NCI-H774 (cell line): ENCODE measurements around the gene TMEM120B.

ENCODE experiments used
- DNase-seq: peaks from one replicate; lab custom pipeline; 2025; lab: John Stamatoyannopoulos, UW

The TMEM120B gene

DNA sequence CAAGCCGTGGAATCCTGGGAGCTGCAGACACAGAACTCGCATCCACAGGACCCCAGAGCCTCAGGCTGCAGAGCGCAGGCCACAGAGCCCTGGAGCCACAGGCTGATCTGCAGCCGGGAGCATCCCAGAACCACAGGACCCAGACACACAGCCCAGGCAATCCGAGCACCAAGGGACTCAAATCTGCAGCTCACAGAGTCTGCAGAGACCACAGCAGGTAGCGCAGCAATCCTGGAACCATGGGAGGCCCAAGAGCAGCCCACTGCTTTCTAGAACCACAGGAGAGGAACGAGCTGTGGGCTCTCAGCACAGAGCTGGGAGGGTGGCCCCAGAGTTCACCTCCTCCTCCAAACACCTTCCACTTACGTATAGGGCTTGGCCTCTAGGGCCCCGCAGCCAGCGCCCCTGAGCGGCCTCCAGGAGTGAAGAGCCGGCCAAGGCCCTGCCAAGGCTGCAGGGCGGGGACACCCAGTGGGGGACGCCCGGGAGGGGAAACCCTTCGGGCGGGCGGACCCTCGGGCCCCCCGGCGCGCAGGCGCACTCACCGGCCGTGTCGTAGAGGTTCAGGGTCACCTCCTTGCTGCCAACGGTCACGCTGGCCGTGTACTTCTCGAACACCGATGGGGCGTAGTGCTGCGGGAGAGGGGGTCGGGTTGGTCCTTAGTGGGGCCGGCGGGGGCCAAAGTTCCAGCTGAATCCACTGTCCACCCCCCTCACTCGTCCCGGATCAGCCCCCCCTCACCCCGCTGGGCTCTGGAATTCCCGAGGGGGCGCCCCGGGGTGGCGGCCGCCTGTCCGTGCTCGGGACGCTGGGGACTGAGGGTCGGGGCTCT lies 80.3 kb downstream of the TMEM120B start:
- no peak for DNase-seq

DNA sequence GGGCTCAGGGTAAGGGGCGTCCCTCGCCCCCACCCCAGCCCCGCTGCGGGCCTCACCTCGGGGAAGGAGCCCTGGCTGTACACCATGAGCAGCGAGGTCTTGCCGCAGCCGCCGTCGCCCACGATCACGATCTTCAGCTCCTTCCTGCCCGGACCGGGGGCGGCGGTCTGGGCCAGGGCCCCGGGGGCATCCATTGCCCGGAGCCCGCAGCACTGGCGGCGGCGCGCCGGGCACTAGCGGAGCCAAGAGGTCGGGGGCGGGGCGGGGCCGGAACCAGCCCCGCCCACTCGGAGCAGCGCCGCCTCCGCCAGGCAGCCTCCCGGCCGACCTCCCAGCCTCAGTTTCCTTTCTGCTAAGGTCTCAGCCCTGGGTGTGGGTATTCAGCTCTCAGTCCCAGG lies 80.9 kb downstream of the TMEM120B start, which contains the start of gene RHOF:
TSS of gene RHOF (minus strand) at position 249 of the 398 bp plus-strand sequence. CDS start at position 194, 55 bp downstream.
- no peak for DNase-seq

DNA sequence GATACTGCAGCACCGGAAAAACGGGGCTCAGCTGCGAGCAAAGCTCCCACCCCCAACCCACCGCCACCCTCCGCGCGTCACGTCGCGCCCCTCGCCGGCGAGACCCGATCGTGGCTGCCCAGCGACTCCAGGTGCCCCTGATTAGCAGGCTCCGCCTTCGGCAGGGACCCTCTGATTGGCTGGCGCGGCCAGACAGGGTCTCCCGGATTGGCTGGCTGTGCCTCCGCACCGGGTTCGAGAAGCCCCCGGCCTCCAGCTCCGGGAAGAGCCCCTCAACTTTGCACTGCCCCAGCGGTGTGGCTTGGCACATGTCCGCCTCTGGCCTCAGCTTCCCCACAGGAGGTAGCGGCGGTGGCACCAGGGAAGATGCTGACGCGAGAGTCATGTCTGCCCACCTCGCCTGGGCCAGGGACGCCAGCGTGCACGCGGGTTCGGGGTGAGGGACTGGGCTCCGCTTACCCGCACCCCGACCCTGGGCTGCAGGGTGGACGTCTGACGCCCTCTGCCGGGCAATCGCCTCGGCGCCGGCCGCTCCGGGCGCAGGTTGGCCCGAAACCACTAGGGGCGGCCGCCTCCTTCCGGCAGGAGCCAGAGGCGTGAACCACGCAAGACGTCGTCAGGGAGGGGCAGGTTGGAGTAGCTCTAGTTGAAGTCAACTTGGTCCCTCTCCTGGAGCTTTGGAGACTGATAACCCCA lies 81.4 kb downstream of the TMEM120B start:
- DNase-seq = peak; percentile 92

DNA sequence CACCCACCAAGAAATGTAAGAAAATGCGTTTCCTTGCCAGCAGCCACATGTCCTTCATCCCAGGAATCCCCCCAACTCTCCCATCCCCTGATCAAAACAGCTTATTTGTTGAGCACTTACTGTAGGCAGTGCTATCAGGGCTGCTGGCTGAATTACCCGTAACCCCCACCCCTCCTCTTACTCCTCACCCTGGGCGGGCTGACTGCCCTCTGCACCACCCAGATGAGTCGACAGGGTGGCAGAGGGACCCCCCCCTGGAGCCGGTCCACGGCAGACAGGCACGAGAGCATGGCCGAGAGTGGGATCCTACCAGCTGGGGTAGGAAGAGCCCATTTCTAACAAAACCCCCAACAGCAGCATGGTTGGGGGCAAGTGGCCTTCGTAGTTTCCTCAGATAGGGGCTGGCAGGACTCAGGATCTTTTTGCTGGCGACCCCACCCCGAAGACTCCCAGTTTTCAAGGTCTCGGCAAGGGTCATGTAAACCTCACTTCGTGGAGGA lies 82.0 kb downstream of the TMEM120B start:
- no peak for DNase-seq

DNA sequence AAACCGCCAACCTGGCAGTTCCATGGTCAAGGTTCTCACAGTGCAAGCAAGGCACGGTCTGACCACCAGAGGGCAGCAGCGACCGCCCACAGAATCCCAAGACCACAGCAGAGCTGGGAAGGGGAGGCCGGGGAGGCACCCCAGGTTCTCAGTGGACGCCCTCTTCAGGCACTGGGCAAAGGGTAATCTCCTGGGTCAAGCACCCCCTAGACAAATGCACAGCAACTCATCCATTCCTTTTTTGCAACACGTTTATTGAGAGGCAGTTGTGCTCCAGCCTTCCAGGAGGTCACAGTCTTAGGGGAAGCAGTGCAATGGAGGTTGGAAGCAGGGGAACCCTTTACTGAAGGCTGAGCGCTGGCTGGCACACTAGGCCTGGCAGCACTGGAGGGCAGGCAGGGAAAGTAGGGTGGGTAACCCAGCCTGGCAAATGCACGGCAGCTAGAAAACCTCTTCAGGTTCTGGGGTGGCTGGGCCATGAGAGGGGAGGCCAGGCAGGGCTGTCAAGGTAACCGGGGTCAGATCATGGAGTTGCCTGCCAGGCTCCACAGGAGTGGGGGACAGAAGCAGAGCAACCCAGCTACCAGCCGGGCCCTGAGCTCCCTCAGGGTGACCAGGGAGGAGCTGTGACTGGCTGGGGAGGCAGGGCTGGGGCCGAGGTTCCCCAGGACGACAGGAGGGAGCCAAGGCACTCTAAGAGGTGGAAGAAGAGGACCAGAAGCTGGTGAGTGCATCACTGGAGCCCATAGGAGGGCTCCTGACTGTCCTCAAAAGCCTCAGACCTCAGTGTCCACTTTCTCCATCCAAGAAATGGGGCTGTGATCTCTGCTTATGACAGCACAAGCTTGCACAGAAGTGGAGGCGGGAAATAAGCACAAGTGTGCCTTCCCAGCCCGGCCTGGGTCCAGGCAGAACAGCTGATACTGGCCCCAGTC lies 82.7 kb downstream of the TMEM120B start:
- DNase-seq = peak; percentile 74

DNA sequence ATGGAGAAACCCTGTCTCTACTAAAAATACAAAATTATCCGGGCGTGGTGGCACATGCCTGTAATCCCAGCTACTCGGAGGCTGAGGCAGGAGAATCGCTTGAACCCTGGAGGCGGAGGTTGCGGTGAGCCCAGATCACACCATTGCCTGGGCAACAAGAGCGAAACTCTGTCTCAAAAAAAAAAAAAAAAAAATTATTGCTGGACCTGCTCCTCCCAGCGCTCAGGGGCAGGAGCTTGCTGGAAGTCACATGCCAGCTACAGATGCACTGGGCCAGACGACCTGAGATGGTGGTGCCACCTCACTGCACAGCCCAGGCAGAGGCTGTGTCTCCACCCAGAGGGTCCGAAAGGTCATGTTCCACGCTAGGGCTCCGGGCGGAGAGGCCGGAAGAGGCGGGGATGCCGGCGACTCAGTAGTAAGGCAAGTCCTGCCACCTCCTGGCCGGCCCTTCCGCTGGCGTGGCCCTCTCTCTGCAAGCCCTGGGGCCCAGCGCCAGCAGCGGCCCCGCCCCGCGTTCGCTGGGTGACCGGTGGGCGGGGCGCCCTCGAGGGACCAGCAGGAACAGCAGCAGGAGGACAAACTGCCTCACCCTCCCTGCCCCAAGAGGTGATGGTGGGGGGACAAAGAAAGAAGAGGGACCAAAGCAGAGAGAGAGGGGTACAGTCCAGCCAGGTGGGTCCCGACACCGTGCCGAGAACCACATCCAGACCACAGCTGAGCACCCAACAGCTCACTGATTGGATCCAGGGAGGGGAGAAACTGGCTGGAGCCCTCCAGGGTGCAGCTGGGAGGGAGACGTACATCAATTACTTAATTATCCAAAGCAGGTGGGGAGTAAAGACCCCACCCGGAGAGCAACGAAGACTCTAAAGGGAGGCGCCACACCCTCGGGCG lies 84.6 kb downstream of the TMEM120B start:
- DNase-seq = peak; percentile 89

DNA sequence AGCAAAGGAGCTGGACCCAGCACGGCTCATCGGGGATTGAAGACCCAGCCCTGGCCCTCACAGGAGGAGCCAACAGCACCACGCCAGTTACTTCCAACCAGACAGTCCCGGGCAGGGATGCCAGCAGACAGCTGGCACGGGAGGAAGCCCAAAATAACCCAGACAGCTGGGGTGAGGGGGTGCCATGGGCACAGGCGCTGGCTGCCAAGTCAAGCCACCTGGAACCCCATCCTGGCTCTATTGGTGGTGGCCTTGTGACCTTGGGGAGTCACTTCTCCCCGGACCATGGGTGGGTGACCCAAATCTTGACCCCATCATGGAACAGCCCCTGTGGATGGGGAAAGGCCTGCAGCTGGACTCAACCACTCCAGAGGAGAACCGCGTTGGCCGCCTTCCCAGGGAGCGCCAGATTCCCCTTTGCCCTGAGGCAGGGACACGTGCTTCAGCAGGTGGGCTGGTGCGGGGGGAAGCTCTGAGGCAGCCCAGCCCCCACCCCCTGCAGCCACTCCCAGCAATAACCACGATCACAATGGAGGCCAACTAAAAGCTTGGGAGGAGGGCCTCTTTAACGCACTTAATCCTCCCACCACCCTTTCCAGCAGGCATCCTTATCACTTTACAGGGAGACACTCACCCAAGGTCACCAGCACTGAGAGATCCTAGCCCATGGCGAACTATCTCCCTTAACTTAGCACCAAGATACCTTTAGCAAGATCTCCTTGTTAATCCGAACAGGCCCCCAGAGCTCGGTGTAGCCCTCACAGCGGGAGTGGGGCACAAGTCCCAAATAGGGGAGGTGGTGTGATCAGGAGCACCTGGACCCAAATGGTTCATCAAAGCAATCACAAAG lies 85.6 kb downstream of the TMEM120B start:
- peak; percentile 59 for DNase-seq

DNA sequence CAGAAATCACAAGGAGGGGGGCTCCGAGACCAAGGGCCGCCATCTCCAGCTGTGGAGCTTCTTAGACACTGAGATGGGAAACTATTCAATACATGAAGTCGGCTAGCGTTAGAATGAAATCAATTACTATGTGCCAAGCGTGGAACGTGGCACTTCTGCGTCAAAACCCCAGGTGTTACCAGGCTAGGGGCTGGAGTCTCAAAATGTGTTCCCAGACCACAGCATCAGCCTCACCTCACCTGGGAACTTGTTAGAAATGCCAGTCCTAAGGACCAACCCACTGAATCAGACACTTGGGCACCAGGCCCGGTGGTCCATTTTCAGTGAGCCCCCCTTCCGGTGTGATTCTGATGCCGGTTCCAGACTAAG lies 86.2 kb downstream of the TMEM120B start:
- peak; percentile 17 for DNase-seq

DNA sequence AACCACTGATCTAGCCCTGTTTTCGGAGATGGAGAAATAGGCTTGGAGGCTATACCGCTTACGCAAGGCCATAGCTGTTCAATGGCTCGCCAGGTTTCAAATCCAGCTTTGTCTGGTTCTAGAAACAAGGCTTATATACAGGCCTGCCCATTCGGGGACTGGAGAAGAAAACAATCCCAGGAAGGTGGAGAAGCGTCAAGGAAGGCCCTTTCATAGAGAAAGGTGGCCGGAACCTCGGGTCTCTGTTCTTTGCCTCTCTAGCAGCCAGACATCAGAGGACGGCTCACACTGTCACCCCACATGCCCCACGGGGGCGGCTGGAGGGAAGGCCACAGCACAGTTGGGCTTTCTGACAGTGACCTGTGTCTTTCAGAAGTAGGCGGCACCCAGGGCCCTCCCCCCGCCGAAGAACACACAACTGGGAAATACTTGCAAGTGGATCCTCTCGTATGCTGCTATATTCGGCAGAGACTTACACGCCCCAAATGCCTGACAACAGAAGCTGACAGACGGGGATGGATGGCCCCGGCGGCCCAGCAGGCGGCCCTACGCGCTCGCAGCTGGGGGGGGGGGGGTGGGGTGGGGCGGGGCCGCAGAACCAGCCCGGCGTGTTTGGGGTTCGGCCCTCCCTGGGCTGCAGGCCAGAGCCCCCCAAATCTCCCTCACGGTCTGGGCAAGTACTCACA lies 86.7 kb downstream of the TMEM120B start:
- DNase-seq = peak; percentile 79

DNA sequence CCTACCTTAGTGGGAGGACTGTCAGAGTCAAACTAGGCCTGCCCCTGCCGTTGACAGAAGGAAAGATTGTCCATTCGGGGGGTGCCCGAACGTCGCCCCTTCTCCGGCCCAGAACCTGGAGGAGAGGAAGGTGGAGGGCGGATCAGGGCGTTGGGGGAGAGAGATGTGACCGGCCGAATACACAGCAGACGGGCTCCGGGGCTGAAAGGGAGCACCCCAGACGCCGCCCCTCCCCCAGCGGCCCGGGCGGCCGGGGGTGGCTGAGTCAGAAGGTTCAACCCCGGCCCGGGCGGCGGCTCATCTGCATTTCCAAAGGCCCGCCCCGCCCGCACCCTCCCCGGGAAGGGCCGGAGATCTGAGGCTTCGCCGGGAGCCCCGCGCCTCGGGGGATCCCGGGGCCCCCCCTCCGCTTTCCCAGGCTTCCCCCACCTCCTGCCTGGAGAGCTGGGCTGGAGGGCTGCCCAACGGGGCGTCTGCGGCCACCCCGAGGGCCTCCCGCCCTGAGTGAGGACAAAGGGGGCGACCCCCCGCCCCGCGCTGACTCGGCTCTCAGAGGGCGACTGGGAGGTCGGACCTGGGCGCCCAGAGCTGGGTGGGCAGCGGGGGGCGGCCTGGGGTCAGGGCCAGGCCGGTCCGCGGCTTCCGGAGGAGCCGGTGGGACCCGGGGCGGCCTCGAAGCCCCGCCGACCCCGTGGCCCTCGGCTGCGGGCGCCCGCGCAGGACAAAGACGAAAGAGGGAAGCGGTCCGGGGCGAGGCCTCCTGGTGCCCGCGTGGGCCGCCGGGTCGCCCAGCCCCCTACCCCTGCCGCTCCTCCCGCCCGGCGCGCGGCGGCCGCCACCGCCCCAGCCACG lies 87.5 kb downstream of the TMEM120B start:
- DNase-seq = peak; percentile 63

DNA sequence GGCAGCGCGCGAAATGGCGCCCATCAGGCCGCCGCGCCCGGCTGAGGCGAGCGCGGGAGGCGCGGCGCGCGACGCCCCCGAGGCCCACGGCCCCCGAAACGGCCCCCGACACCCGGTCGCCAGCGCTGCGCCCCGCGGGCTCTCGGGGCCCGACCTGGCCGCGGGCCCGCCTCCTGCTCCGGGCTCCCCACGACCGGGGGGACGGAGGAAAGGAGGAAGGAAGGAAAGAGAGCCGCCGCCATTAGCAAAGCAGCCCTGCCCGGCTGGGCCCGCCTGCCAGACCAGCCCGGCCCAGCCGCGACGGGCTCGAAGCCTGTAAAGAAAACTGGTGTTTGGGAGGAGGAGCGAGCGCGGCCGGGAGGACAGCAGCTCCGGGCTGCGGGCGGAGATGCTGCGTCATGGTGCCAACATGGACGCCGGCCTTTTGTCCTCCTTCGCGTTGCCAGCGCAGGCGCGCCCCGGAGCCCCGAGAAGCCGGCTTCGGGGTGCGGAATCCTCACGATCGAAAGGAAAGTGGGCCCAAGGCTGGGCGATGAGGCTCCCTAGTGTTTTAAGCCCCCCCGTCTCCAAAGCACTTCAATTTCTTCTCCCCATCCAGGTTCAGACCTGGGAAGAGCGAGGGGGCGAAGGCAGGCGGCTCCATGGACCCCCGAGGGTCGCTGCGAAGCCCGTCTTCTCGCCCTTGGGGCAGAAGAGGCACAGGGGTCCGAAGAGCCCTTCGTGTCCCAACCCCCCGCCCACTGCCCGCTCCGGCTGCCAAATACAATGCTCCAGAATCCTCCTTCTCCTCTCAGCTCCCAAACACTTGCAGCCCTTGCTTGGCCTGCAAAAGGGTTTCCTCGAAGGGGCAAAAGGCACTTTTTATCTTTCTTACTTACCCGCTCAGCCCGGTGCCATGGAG lies 88.4 kb downstream of the TMEM120B start:
- peak; percentile 59 for DNase-seq

DNA sequence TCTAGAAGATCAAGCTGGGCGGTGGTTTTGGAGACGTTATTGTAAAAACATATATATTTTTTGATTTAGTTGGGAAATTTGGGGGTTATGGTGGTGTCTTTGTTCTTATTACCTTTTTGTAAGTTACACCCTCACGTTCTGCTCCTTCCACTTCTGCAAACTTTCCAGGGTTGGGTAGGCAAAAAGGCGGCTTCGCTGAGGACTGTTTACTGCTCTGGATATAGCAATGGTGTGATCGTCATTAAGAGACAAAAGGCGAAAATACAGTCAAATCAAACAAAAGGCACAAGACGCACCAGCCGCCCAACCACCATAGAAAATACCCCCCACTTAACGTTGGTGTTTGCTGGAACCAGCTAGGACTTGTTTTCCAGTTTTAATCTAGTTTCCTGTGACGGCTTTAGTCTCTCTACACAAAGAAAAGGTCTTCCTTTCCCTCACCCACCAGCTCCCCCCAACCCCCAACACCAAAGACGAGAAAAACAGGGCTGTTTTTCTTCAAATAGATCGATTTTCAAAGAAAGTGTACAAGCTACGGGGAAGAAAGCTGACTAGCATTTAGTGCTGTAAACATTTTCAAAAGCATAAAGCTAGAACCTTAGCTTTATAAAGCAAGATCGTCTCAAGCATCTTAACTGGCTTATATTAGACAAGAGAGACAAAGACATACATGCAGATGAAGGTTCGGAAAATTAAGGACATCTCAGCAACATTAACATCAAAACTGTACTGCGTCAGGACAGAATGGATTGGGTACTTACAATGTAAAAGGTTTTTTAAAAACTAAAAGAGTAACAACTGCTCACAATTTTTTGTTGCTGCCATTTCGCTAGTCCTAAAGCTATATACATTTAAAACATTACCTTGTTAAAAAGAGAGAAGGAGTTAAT lies 89.3 kb downstream of the TMEM120B start:
- DNase-seq = peak; percentile 78

DNA sequence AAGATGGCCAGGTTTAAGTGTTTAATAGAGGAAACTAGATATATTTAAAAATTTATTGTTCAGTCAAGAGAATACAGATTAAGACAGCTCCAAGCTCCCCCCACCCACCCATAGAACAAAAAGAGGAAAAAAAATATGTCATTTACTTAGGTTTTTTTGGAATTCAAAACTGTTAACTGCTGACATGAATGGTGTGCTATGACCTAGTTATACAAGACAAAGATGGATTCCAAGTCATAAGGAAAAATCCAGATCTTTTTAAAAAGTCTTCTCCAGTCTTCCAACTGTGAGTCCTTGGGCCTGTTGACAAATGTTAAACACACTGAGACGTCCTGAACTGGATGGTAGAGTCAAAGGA lies 89.9 kb downstream of the TMEM120B start:
- DNase-seq = no peak

DNA sequence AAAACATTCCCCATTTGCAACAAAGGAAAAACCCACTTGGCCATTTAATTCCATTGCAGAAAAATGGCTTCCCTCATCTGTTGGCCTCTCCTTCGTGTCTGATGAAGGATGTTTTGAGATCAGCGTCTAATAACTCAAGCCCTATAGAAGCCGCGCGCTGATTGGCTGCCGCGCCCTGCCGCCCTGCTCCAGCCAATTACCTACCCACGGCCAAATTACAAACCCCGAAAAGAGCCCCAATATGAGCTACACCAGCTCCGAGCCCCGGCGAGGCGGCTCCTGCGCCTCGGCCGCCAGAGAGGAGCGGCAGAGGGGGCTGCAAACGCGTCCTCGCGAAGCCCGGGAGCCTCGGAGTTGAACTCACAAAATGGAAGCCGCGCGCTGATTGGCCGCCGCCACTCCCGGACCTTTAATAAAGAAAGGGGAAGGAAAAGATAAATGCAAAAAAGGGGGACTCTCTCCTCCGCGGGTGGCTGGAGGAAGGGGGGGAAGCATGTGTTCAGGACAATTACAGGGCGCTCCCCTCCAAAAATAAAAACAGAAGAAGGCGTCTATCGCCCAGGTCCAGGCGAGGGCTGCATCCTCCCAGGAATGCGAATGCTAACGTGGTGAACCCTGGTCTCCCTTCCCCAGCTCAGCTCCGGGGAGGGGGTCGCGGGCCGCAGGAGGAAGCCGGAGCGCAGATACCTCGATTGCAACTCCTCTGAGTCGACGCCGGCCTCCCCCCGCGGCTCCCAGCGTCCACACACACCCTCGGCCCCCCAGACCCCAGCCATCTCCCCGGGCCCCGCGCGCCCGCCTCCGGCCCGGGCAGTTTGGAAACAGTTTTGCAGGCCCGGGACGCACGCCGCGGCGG lies 90.5 kb downstream of the TMEM120B start:
- DNase-seq = peak; percentile 96

DNA sequence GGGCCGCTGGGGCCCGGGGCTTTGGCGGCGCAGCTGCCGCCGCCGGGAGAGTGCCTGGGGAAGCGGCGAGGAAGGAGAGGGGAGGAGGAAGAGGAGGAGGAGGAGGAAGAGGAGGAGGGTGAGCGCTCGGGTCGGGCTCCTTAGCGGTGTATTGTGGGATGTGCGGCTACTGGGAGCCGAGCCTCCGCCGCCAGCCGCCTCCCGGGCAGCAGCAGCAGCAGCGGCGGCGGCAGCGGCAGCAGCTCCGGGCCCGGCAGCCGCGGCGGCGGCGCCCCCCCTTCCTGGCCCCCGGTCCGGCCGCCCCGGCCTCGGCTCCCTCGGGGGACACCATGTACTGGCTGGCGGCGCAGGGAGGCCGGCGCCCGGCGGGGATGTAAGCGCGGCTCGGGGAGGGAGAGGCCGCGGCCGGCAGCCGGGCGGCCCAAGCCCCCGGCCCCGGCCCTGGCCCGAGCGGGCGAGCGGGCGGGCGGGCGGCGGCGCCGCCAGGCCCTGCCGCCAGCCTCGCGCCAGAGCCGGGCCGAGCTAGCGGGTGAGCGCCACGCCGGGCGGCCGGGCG lies 91.4 kb downstream of the TMEM120B start, which contains the start of gene SETD1B:
TSS of gene SETD1B (plus strand) at position 149 of the 556 bp plus-strand sequence. CDS start 729 bp downstream, outside the sequence.
- peak; percentile 13 for DNase-seq
